ENCODE results near the gene SOWAHB.
"Not testable (repeated sequence)": the region's sequence is repeated elsewhere in the genome, so short reads cannot be mapped to it uniquely, and the experiment has no call there.

SOWAHB gene

GRCh38 chr4:76895619-76896018, 2.3 kb downstream of the SOWAHB start:
- no peak for DNase-seq

- no peak for DNase-seq
Observed at GRCh38 chr4:76894537-76895255, 3.2 kb downstream of the SOWAHB start.

- no peak for DNase-seq
Observed at GRCh38 chr4:76892601-76893000, 5.3 kb downstream of the SOWAHB start.

- DNase-seq, result no peak
Observed at GRCh38 chr4:76892001-76892400, 5.9 kb downstream of the SOWAHB start.

GRCh38 chr4:76886848-76887441, 11.0 kb downstream of the SOWAHB start:
- DNase-seq, result no peak

GRCh38 chr4:76886214-76886613, 11.7 kb downstream of the SOWAHB start:
- DNase-seq, result no peak

- DNase-seq, result no peak
Observed at GRCh38 chr4:76883147-76883546, 14.8 kb downstream of the SOWAHB start.

- DNase-seq, result no peak
Observed at GRCh38 chr4:76882630-76883029, 15.3 kb downstream of the SOWAHB start.

- no peak for DNase-seq
Observed at GRCh38 chr4:76881375-76881774, 16.6 kb downstream of the SOWAHB start.

GRCh38 chr4:76879731-76880364, 18.1 kb downstream of the SOWAHB start:
- no peak for DNase-seq

- DNase-seq, result not testable (repeated sequence)
Observed at GRCh38 chr4:76878641-76879165, 19.2 kb downstream of the SOWAHB start.

GRCh38 chr4:76874176-76874575, 23.8 kb downstream of the SOWAHB start:
- DNase-seq, result no peak

GRCh38 chr4:76873495-76873894, 24.4 kb downstream of the SOWAHB start:
- DNase-seq, result no peak

GRCh38 chr4:76872556-76872955, 25.4 kb downstream of the SOWAHB start:
- DNase-seq, result no peak

GRCh38 chr4:76868780-76869179, 29.2 kb downstream of the SOWAHB start:
- DNase-seq, result not testable (repeated sequence)

- DNase-seq, result no peak
Observed at GRCh38 chr4:76867880-76868655, 29.9 kb downstream of the SOWAHB start.

GRCh38 chr4:76867377-76867776, 30.6 kb downstream of the SOWAHB start:
- DNase-seq, result no peak

- DNase-seq, result no peak
Observed at GRCh38 chr4:76866641-76867040, 31.3 kb downstream of the SOWAHB start.

GRCh38 chr4:76858319-76858718, 39.6 kb downstream of the SOWAHB start:
- DNase-seq, result no peak

GRCh38 chr4:76857074-76857409, 40.9 kb downstream of the SOWAHB start:
- DNase-seq, result no peak

- DNase-seq, result no peak
Observed at GRCh38 chr4:76856243-76857073, 41.5 kb downstream of the SOWAHB start.

GRCh38 chr4:76854858-76855257, 43.1 kb downstream of the SOWAHB start:
- DNase-seq, result no peak
